Frontal cortex (tissue), 4 donors: ENCODE results near the gene MBNL2. TPM values are rescaled to one million over a fixed set of nuclear protein-coding genes. Genes with fewer than 3 reads are reported as not detected.

Experiments
- DNase-seq, 2 donors: peaks; one replicate each; pipeline ENCODE4 v3.0.0; 2012; ENCODE audit warnings: low spot score in 2 of 2
- FAIRE-seq: peaks from 2 replicates; lab custom pipeline; 2012; peaks lifted over from hg19 to GRCh38; lab: Jason Lieb, UNC
- total RNA-seq: library from RNA; depleted of rRNA; stranded (reverse); fragments of >200 nt; gene quantifications from one replicate; pipeline ENCODE4 v1.2.3, GENCODE V29; 2014
- donor health status: control.
- donor health status: control.
- donor health status: control.

The MBNL2 gene
- total RNA-seq, 1 donor from 2014 or later: 26.5 TPM

GRCh38 chr13:97311956-97312355 is 89.8 kb downstream of the MBNL2 start:
- FAIRE-seq (no peak), DNase-seq (no peak)

GRCh38 chr13:97313551-97314260 is 91.6 kb downstream of the MBNL2 start:
- FAIRE-seq (no peak), DNase-seq (no peak)

GRCh38 chr13:97316390-97316789 is 94.3 kb downstream of the MBNL2 start:
- DNase-seq: no peak
- FAIRE-seq: no peak

GRCh38 chr13:97317933-97318332 is 95.8 kb downstream of the MBNL2 start:
- no peak for DNase-seq
- FAIRE-seq: no peak

- FAIRE-seq (no peak), DNase-seq (no peak)
Measured at GRCh38 chr13:97318532-97318931, 96.4 kb downstream of the MBNL2 start.

- DNase-seq (no peak), FAIRE-seq (no peak)
Measured at GRCh38 chr13:97319113-97319720, 97.1 kb downstream of the MBNL2 start.

GRCh38 chr13:97321101-97321500 is 99.0 kb downstream of the MBNL2 start:
- FAIRE-seq: no peak
- no peak for DNase-seq

- FAIRE-seq (no peak), DNase-seq (no peak)
Measured at GRCh38 chr13:97321616-97322321, 99.6 kb downstream of the MBNL2 start.

- DNase-seq: no peak
- FAIRE-seq: no peak
Measured at GRCh38 chr13:97322740-97323342, 100.7 kb downstream of the MBNL2 start.

GRCh38 chr13:97324115-97324514 is 102.0 kb downstream of the MBNL2 start:
- FAIRE-seq (no peak), DNase-seq (no peak)

- FAIRE-seq: no peak
- no peak for DNase-seq
Measured at GRCh38 chr13:97325738-97326137, 103.6 kb downstream of the MBNL2 start.

- no peak for DNase-seq
- FAIRE-seq: no peak
Measured at GRCh38 chr13:97327086-97327485, 105.0 kb downstream of the MBNL2 start.

GRCh38 chr13:97327506-97328221 is 105.5 kb downstream of the MBNL2 start:
- FAIRE-seq: no peak
- no peak for DNase-seq

- FAIRE-seq (no peak), DNase-seq (no peak)
Measured at GRCh38 chr13:97328222-97328790, 106.2 kb downstream of the MBNL2 start.

GRCh38 chr13:97329331-97329730 is 107.2 kb downstream of the MBNL2 start:
- no peak for FAIRE-seq
- no peak for DNase-seq

GRCh38 chr13:97330448-97330847 is 108.3 kb downstream of the MBNL2 start:
- FAIRE-seq: no peak
- no peak for DNase-seq

GRCh38 chr13:97332742-97333141 is 110.6 kb downstream of the MBNL2 start:
- FAIRE-seq (no peak), DNase-seq (no peak)

- FAIRE-seq (no peak), DNase-seq (no peak)
Measured at GRCh38 chr13:97333983-97334382, 111.8 kb downstream of the MBNL2 start.

GRCh38 chr13:97334690-97335089 is 112.6 kb downstream of the MBNL2 start:
- FAIRE-seq: no peak
- DNase-seq: no peak
